ENCODE results near the gene MRM3.
"Not testable (repeated sequence)": the region's sequence is repeated elsewhere in the genome, so short reads cannot be mapped to it uniquely, and the experiment has no call there.

Gene MRM3

DNA sequence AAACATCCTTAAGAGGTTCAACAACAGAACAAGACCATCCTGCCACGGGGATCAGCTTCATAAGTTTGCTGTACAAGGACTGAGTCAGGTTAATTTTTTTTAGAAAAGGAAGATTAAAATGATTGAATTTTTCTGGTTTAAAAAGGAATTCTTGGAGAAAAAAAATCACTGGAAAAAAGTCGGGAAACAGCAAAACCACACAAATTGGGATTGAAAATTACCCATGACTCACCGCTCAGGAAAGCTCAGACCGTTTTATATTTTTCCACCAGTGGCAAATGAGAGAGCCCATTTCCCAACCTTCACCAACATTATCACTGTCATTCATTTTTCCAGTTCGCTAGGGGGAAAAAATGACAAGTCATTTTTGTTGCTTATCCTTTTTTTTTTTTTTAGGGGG, 46.6 kb downstream of the MRM3 start:
- DNase-seq = no peak

DNA sequence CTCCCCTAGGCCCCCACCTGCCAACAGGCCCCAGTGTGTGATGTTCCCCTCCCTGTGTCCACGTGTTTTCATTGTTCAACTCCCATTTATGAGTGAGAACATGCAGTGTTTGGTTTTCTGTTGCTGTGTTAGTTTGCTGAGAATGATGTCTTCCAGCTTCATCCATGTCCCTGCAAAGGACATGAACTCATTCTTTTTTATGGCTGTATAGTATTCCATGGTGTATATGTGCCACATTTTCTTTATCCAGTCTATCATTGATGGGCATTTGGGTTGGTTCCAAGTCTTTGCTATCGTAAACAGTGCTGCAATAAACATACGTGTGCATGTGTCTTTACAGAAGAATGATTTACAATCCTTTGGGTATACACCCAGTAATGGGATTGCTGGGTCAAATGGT, 47.5 kb downstream of the MRM3 start:
- not testable (repeated sequence) for DNase-seq

DNA sequence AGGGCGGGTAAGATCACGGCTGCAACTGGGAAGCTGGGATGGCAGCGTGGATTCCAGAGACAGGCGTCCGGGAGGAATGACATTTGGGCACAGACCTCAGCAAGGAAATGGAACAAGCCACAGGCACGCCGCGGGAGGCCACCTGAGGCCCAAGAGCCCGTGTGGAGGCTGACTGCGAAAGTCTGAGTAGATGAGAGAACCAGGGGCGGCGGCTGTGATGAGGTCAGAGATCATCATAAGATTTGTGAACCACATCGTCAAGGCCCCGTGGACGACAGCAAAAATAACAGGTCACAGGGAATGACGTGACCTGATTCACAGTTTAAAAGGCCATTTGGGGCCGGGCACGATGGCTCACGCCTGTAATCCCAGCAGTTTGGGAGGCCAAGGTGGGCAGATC, 48.2 kb downstream of the MRM3 start:
- DNase-seq = no peak

DNA sequence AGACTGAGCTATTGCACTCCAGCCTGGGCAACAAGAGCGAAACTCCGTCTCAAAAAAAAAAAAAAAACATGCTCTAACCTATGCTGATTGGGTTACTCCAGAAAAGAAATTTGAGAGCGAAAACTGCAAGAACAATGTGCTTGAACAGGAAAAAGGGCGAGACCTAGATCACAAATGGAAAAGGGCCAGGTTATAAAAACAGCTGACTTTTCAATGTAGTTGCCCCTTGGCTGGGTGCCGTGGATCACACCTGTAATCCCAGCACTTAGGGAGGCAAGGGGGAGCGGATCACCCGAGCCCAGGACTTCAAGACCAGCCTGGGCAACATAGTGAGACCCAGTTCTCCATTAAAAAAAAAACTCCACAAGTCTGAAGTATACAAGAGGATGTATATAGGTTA, 48.8 kb downstream of the MRM3 start:
- no peak for DNase-seq

DNA sequence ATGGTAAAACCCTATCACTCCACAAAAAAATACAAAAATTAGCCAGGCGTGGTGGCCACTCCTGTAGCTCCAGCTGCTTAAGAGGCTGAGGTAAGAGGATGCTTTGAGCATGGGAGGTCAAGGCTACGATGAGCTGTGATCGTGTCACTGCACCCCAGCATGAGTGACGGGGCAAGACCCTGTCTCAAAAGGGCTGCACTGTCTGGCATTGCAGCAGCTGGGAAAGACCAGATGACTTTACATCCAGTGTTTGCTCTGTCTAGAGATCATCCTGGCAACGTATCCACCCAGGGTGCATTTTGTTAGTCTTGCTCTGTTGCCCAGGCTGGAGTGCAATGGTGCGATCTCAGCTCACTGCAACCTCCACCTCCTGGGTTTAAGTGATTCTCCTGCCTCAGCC, 52.0 kb downstream of the MRM3 start:
- DNase-seq = no peak

DNA sequence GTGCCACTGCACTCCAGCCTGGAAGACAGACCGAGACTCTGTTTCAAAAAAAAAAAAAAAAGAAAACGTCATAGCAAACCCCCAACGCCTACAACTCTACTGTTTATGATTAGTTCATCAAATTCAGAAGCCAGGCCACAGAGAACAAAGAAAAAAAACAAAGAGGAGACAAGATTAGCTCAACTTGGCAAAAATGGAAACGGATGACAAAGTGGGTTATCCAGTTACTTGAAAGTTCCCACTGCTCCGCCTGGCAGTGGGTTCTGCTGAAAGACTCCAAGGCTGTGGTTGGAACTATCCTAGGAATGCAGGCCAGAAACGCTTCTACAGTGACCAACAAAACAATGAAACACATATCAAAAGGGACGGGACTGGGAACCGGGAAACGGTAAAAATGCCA, 53.1 kb downstream of the MRM3 start:
- no peak for DNase-seq

DNA sequence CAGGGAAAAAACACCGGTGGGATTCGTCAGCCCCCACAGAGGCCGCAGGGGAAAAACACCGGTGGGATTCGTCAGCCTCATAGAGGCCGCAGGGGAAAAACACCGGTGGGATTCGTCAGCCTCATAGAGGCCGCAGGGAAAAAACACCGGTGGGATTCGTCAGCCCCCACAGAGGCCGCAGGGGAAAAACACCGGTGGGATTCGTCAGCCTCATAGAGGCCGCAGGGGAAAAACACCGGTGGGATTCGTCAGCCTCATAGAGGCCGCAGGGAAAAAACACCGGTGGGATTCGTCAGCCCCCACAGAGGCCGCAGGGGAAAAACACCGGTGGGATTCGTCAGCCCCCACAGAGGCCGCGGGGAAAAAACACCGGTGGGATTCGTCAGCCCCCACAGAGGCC, 53.6 kb downstream of the MRM3 start:
- not testable (repeated sequence) for DNase-seq

DNA sequence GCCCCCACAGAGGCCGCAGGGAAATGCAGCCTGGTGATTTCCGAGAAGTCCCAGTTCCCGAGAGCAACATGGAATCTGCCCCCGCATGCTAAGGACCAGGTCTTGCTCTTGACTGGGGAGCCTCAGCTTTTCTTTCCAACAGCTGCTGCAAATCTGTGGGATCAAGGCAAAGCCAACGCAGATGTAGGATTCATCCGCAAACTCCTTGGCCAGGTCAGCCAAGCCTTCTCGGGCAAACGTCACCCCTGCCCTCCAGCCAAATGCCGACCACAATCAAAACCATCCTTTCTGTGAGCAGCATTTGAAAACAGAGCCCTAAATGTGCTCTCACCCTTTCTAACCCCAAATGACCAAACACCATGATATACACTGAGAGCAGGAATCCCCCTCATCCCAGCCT, 54.0 kb downstream of the MRM3 start:
- DNase-seq = no peak

DNA sequence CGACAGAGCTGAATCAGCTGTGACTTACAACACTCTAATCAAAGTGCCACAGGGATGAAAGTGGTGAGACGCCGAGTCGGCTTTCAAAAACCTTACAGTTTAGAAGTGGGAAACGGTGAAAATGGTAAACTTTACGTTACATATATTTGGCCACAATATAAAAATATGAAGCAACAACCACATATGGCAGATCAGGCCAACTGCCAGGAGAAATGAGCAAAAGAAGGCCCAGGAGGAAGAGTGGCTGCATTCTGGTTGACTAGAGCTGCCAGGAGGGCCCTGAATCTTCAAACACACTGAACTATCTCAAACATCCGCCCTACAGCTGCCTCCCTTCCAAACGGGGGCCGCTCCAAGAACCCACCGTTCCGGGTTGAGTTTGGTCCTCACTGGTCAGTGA, 56.3 kb downstream of the MRM3 start:
- no peak for DNase-seq

DNA sequence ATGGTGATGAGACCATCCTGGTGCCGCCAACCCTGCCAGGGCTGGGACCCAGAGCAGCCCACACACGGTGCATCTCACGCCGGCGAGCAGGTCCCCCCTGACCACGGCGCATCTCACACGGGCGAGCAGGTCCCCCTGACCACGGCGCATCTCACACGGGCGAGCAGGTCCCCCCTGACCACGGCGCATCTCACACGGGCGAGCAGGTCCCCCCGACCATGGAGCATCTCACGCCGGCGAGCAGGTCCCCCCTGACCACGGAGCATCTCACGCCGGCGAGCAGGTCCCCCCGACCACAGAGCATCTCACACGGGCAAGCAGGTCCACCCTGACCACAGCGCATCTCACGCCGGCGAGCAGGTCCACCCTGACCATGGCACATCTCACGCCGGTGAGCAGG, 59.2 kb downstream of the MRM3 start:
- no peak for DNase-seq
